WTC11 (cell line): ENCODE results near the gene PLCL2.

Experiments used
- CREM ChIP-seq: sonication (generic); formaldehyde crosslinking; IDR thresholded peaks from 2 replicates; pipeline ENCODE4 v1.8.1; 2022; ENCODE audit warnings: mild to moderate bottlenecking, missing genetic modification reagents, moderate library complexity
- ETV6 ChIP-seq: sonication (generic); formaldehyde crosslinking; IDR thresholded peaks from 2 replicates; pipeline ENCODE4 v1.8.1; 2022; ENCODE audit warnings: mild to moderate bottlenecking, missing genetic modification reagents
- NFYB ChIP-seq: sonication (generic); formaldehyde crosslinking; conservative IDR thresholded peaks from 2 replicates; pipeline ENCODE4 v1.8.0; 2022; ENCODE audit warnings: low read depth, missing genetic modification reagents
- RELA ChIP-seq: sonication (generic); formaldehyde crosslinking; IDR thresholded peaks from 2 replicates; pipeline ENCODE4 v1.8.1; 2022; ENCODE audit warnings: missing genetic modification reagents, mild to moderate bottlenecking, borderline replicate concordance
- TEAD4 ChIP-seq: sonication (generic); formaldehyde crosslinking; IDR thresholded peaks from 2 replicates; pipeline ENCODE4 v1.8.0; 2022; ENCODE audit warnings: mild to moderate bottlenecking, missing genetic modification reagents
- TF ChIP-seq, protein P1 (sequence below): sonication (generic); formaldehyde crosslinking; conservative IDR thresholded peaks from 2 replicates; pipeline ENCODE4 v1.8.1; 2022; ENCODE audit warnings: mild to moderate bottlenecking, missing genetic modification reagents
- TF ChIP-seq, protein P2 (sequence below): fragments of 200-600 bp; IDR thresholded peaks from 2 replicates; pipeline ENCODE4 v1.8.0; 2022; ENCODE audit warnings: antibody characterized with exemption

DNA sequence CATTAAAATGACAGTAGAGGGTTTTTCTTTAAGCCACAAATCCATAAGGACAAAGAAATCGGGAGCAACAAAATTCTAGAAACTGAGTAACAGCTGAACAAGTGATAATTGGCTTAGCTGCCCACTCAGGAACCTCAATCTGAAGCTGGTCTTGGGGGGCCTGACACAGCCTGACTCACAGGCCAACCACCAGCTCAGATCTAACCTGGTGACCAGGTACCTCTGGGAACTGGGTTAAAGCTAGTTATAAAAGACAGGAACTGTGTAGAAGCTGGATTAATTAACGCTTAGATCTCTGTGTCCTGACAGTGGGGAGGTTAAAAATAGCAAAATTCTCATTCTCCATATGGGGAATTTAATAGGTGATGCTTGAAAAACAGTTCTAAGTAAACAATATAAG lies 161.9 kb downstream of the PLCL2 start:
- TF ChIP-seq, protein P1, sequence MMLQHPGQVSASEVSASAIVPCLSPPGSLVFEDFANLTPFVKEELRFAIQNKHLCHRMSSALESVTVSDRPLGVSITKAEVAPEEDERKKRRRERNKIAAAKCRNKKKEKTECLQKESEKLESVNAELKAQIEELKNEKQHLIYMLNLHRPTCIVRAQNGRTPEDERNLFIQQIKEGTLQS (CRISPR knock-in tag), result no peak
- TF ChIP-seq TEAD4 (CRISPR knock-in tag) (no peak), ETV6 (CRISPR knock-in tag) (no peak), NFYB (CRISPR knock-in tag) (no peak), CREM (CRISPR knock-in tag) (no peak), RELA (no peak)
- TF ChIP-seq, protein P2, sequence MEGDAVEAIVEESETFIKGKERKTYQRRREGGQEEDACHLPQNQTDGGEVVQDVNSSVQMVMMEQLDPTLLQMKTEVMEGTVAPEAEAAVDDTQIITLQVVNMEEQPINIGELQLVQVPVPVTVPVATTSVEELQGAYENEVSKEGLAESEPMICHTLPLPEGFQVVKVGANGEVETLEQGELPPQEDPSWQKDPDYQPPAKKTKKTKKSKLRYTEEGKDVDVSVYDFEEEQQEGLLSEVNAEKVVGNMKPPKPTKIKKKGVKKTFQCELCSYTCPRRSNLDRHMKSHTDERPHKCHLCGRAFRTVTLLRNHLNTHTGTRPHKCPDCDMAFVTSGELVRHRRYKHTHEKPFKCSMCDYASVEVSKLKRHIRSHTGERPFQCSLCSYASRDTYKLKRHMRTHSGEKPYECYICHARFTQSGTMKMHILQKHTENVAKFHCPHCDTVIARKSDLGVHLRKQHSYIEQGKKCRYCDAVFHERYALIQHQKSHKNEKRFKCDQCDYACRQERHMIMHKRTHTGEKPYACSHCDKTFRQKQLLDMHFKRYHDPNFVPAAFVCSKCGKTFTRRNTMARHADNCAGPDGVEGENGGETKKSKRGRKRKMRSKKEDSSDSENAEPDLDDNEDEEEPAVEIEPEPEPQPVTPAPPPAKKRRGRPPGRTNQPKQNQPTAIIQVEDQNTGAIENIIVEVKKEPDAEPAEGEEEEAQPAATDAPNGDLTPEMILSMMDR, result no peak
